ENCODE measurements around the gene ALOXE3.
"Not testable (repeated sequence)": the region's sequence is repeated elsewhere in the genome, so short reads cannot be mapped to it uniquely, and the experiment has no call there.

ALOXE3 gene

DNA sequence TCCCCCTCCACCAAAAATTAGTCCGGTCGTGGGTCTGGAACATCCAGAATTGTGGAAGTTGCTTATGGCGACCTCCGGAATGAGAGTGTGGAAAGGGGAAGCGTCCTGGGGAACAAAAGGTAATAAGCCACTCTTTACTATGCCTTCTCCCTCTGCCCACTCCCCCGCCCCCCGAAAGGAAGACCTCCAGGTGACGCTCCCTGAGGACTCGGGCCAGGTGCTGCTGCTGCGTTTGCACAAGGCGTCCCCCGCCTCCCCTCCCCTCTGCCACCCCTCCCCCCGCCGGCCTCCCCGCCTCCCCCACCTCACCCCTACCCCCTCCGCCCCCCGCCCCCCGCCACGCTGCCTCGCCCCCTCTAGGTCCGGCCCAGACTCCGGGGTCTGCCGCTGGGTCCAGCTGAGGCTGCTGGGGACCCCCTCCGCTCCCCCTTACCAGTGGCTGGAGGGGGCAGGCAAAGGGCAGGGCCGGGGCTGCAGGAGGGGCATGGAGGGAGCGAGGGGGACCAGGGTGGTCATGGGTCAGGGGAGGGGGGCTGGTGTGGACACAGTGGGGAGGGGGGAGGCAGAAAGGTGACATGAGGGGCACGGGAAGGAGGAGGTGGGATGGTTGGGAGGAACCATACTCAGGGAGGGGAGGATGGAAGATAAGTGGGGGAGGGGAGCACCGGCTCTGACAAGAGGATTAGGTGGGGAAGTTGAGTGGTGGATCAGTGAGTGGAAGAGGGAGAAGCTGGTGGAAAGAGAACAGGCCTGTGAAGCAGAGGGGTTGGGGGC lies 54.4 kb downstream of the ALOXE3 start:
- no peak for DNase-seq (ENCODE audit: low spot score)
- in situ Hi-C loops (cut with MboI; ENCODE audit: low sequenced_read_pairs, unreplicated experiment): no loop called here
- TF ChIP-seq, protein P1, sequence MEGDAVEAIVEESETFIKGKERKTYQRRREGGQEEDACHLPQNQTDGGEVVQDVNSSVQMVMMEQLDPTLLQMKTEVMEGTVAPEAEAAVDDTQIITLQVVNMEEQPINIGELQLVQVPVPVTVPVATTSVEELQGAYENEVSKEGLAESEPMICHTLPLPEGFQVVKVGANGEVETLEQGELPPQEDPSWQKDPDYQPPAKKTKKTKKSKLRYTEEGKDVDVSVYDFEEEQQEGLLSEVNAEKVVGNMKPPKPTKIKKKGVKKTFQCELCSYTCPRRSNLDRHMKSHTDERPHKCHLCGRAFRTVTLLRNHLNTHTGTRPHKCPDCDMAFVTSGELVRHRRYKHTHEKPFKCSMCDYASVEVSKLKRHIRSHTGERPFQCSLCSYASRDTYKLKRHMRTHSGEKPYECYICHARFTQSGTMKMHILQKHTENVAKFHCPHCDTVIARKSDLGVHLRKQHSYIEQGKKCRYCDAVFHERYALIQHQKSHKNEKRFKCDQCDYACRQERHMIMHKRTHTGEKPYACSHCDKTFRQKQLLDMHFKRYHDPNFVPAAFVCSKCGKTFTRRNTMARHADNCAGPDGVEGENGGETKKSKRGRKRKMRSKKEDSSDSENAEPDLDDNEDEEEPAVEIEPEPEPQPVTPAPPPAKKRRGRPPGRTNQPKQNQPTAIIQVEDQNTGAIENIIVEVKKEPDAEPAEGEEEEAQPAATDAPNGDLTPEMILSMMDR (IDR thresholded peaks at IDR 0.05; ENCODE audit: borderline replicate concordance, control extremely low read depth, extremely low read depth, insufficient read depth, missing control alignments): no peak

DNA sequence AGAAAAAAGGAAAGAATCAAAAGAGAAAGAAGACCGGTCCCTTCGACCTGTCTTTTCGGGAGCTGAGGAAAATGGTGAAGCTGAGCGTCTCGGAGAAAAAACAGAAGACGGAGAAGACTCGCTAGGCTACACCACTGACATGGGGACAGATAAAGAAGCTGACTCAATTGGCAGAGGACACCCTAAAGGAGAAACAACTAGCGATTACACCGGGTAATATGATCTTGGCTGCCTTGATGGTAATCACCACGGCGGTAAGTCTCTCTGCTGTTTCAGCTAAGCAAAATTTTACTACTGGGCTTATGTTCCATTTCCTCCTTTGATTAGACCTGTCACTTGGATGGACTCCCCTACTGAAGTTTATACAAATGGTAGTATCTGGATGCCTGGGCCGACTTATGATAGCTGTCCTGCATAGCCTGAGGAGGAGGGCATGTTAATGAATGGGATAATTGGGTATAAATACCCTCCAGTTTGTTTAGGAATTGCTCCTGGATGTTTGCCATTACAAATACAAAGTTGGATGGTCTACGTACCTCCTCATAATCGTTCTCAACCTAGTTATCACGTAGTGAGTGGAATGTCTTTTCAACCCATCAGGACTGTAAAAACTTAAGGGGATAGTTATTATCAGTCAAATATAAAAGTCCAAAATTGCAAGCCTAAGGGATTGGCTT lies 55.4 kb downstream of the ALOXE3 start:
- TF ChIP-seq, protein P1 (IDR thresholded peaks at IDR 0.05; ENCODE audit: borderline replicate concordance, control extremely low read depth, extremely low read depth, insufficient read depth, missing control alignments): no peak
- DNase-seq (ENCODE audit: low spot score): no peak
- in situ Hi-C loops (cut with MboI; ENCODE audit: low sequenced_read_pairs, unreplicated experiment): no loop called here

DNA sequence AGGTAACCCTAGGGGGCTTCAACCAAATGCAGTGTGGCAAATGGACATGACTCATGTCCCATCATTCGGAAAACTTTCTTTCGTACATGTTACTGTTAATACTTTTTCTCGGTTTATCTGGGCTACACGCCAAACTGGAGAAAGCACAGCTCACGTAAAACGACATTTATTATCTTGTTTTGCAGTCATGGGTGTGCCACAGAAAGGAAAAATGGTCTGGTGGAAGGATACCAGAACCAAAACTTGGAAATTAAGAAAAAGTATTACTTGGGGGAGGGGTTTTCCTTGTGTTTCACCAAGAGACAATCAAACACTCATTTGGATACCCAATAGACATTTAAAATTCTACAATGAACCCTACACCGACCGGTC lies 55.9 kb downstream of the ALOXE3 start:
- TF ChIP-seq, protein P1 (IDR thresholded peaks at IDR 0.05; ENCODE audit: borderline replicate concordance, control extremely low read depth, extremely low read depth, insufficient read depth, missing control alignments): no peak
- in situ Hi-C loops (cut with MboI; ENCODE audit: low sequenced_read_pairs, unreplicated experiment): no loop called here
- DNase-seq (ENCODE audit: low spot score): no peak

DNA sequence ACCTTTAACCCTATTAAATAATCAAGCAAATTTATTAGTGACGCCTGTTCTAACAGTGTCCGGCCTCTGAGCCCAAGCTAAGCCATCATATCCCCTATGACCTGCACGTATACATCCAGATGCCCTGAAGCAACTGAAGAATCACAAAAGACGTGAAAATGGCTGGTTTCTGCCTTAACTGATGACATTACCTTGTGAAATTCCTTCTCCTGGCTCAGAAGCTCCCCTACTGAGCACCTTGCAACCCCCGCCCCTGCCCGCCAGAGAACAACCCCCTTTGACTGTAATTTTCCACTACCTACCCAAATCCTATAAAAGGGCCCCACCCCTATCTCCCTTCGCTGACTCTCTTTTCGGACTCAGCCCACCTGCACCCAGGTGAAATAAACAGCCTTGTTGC lies 56.5 kb downstream of the ALOXE3 start:
- in situ Hi-C loops (cut with MboI; ENCODE audit: low sequenced_read_pairs, unreplicated experiment); DNase-seq (ENCODE audit: low spot score): not testable (repeated sequence)

DNA sequence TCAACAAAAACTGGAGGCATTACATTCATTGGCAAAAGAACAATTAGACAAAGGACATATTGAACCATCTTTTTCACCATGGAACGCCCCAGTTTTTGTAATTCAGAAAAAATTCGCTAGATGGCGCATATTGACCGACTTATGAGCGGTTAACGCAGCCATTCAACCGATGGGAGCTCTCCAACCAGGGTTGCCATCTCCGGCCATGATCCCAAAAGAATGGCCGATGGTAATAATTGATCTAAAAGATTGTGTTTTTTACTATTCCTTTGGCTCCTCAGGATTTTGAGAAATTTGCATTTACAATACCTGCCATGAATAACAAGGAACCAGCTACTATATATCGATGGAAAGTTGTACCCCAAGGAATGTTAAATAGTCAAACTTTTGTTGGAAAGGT lies 58.0 kb downstream of the ALOXE3 start:
- DNase-seq (ENCODE audit: low spot score): peak; percentile 69
- in situ Hi-C loops (cut with MboI; ENCODE audit: low sequenced_read_pairs, unreplicated experiment): no loop called here

DNA sequence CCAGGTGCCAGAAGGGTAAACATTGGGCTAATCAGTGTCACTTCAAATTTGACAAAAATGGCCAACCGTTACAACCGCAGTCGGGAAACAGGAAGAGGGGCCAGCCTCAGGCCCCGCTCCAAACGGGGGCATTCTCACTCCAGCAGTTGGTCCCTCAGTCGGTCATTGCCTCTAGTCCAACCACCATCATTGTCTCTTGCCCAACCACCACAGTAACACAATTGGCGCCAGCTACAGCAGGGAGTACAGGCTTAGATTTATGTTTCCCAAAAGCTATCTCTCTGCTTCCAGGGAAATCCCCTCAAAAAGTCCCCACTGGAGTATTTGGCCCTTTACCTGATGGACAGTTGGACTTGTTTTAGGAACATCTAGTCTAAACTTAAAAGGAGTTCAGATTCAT lies 59.2 kb downstream of the ALOXE3 start:
- TF ChIP-seq, protein P1 (IDR thresholded peaks at IDR 0.05; ENCODE audit: borderline replicate concordance, control extremely low read depth, extremely low read depth, insufficient read depth, missing control alignments): no peak
- in situ Hi-C loops (cut with MboI; ENCODE audit: low sequenced_read_pairs, unreplicated experiment): loop anchor here (10.0 kb wide), 1 partner anchor 314 kb away; no protein-coding TSS in a partner anchor
- DNase-seq (ENCODE audit: low spot score): no peak

More for the DNA sequence above, 58.0 kb downstream of the ALOXE3 start:
- TF ChIP-seq, protein P1 (IDR thresholded peaks at IDR 0.05; ENCODE audit: borderline replicate concordance, control extremely low read depth, extremely low read depth, insufficient read depth, missing control alignments): peak; percentile 52

DNA sequence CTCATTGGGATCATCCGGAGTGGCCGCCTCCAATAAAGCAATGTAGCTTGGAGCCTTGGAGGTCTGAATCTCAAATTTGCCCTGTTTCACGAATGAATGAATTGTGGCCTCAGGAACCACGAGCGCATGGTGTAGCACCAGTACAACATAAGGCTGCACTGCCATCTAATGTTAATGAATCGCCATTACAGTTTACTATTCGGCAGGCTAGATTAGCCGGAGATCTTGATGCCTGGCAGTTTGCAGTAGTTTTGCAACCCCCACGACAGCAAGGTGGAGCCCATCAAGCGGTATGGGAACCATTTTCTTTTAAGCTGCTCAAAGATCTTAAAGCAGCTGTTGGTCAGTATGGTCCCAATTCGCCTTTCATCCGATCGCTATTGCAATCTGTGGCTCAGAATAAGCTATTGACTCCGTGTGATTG lies 60.6 kb downstream of the ALOXE3 start:
- peak; percentile 79 for DNase-seq (ENCODE audit: low spot score)
- TF ChIP-seq, protein P1 (IDR thresholded peaks at IDR 0.05; ENCODE audit: borderline replicate concordance, control extremely low read depth, extremely low read depth, insufficient read depth, missing control alignments): peak; percentile 79
- in situ Hi-C loops (cut with MboI; ENCODE audit: low sequenced_read_pairs, unreplicated experiment): loop anchor here (10.0 kb wide), 1 partner anchor 313 kb away; no protein-coding TSS in a partner anchor
